CD4-positive, alpha-beta T cell treated with Interferon alpha-2 for 1 hour (primary cell): Measurements from ENCODE around the gene SHISA2.

ENCODE experiments used
- DNase-seq, 2 donors: peaks; one replicate each; pipeline ENCODE4 v3.0.0-alpha.2; 2020 to 2022

The SHISA2 gene

DNA sequence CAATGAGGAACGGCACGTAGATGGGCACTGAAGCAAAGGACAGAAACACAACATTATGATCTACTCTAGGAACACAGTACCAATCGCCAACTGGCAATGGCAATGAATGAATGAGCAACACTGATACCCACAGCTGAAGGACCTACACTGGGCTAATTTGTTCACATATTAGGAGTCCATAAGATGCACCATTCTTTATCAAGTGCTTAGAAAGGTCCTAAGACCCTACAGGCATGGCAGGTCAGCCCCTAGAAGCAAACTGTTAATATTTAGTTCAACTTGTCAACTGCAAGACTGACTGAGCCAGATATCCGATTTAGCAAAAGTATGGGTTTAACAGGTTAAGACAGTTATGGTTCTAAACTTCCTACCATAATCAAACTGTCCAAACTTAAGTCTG is 4.8 kb downstream of the SHISA2 start:
- no peak for DNase-seq

DNA sequence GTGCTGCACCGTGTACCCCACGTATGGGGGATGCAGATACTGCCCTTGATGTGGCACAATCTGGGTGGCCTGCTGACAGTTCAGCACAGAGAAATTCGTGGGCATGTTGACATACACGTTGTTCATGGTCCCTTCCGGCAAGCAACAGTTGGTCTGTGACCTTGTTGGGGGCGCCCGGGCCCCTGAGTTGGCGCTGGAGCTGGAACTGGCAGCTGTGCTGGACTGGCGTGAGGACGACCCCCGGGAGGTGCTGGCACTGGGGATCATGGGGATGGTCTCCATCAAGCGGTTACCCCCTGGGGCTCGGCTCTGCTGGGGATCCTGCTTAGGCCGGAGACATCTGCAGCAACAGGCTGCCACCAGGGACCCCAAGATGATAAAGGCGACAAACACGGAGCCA is 5.2 kb downstream of the SHISA2 start:
- DNase-seq, result no peak

DNA sequence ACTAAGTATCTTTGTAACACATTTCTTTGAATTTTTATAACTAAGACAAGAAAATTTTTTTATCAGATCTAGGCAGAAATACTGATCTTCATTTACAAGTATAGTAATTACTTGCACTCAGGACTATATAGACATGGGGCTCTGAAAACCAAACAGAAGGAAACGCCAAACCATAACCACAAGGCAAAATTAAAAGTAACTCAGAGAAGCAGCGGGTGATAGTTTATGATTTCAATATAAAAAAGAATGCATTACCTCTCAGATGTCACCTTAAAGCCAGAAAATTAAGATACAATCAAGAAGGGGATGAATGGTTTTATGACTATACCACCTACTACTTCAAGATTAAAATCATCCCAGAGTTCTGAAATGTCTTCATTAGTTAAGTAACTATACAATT is 6.7 kb downstream of the SHISA2 start:
- DNase-seq, result no peak

DNA sequence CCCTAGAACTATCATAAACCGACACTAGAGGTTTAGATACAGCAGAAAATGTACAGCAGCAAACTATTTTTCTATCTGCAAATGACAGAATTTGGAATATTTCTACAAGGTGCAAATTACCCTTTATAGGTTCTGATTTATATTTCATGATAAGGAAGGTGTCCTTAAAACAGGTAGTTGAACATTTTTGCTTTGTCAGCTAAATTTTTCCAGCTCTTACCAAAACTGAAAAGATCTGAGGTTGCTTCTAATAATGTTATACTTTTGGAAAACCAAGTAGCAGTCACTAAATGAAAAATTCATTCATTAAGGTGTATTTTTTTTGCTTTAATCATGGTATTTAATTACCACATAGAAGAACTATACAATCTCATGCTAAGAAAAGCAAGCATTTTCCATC is 9.0 kb downstream of the SHISA2 start:
- DNase-seq, result no peak

DNA sequence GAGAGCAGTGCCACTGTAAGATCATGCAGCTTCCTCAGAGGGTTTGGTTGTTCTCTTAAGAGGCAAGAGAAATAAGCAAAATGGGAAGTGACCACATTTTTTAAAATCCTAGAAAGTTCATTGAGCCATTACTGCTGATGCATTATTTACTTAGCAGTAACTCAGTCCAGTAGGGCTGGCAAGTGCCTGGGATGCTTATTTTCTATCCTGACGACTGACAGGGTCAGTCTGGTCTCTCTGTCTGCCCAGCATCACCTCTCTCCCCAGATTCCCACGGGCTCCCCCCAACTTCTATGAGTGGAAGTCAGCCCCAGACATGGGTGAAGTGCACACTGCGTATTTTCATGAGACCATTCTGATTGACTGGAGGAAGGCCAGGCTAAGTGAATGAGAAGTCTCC is 10.4 kb downstream of the SHISA2 start:
- DNase-seq, result no peak

DNA sequence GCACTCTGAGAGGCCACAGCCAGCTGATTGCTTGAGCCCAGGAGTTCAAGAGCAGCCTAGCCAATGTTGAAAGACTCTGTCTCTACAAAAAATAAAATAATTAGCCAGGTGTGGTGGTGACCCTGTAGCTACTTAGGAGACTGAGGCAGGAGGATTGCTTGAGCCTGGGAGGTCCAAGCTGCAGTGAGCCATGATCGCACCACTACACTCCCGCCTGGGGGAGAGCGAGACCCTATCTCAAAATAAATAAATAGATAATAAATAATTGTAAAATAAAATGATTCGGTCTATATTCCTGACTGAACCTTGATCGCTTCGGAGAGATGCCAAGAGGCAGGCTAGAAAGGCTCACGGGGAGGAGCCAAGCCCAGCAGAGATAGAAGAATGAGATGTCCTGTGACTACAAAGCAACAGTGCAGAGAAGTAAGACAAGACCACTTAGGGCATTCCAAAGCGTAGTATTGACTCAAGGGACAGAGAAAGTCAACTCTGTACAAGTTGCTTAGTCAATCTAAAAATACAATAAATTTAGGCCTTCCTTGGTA is 12.8 kb downstream of the SHISA2 start:
- no peak for DNase-seq

DNA sequence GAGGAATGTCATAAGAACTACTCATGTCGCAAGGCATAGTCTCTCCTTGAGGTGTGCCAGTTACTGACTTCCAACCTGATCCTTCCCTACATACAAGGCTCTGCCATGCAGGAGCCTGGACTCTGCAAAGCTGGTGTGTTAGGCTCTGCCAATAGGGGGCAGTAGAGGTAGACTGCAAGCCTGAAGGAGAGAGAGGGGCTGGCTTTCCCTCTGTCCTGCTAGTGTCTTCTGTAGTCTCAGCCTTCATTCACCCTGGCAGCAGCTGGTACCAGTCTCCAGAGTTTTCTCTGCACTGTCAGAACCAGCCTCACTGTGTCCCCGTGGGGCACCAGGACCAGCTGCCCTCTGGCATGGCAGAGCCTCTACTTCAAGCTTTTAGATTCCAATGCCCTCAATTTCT is 14.5 kb downstream of the SHISA2 start:
- DNase-seq, result peak in 1 of 2 donors; percentile 31

DNA sequence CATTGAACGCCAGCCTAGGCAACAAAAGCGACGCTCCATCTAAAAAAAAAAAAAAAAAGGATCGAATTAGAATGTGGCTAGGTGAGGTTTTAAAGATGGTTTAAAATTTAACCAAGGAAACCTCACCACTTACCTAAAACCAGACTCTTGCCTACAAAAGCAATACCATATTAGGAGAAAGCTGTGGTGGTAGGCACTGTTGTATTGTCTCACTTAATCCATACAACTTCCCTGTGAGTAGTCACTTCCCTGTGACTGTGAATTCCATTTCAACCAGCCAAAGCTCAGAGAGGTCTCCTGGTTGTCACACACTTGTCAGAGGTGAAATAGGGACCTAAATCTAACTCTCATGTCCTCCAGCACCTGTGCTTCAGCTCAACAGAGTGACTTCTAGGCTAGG is 15.4 kb downstream of the SHISA2 start:
- no peak for DNase-seq

DNA sequence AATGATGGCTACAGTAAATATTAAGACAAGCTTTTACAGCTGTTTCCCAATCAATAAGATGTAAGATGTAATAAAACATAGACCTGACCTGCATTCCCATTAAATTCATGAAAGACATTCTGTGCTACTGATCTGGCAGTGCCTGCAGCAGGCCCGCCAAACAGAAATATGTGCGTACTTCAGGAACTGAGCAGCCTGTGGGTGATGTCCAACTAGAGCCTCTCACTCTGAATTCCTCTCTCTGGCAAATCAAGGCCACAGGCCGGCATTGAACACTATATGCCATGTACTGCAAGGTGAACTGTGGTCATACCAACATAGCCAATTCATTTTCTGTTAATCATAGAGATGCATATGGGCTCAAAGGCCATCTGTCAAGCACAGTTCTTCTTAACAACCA is 17.8 kb downstream of the SHISA2 start:
- no peak for DNase-seq

DNA sequence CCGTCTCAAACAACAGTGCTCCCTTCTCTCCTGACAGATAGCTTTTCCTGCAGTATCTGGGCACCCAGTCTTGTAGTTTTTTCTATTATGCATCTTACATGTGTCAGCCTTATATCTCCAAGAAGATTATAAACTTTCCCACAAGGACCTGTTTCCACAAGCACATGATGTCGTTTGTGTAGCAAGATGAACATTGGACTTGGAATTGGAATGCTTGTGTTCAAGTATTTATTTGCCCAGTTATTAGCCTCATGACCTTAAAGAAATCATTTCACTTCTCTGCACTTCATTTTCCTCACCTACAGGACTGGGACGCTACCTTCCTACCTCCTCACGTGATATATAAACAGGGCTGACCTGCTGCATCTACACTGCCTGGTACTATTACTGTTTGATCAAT is 21.5 kb downstream of the SHISA2 start:
- DNase-seq, result no peak

DNA sequence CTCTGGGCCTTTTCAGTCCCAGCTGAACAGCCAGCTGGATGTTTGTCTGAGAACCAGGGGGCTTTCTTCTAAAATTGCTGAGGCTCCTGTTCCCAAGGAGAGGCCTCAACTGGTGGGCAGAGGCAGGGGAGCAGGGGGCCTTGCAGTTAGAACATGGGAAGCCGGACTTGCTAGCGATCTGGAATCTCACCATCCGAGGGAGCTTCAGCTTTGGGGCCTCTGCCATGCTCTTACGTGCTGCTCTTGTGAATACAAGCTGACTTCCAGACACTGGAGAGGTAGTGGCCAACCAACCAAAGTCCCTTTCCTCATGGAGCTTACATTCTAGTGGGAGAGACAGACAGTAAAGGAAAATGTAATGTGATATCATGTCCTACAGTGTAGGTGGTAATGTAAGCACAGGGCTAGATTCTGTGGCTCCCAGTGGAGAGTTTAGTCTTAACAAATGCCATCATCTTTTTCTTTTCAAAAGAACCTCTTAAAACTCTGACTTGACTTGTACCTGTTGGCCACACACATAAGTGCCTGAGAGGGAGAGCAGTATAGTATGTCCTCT is 22.2 kb downstream of the SHISA2 start:
- DNase-seq, result no peak

DNA sequence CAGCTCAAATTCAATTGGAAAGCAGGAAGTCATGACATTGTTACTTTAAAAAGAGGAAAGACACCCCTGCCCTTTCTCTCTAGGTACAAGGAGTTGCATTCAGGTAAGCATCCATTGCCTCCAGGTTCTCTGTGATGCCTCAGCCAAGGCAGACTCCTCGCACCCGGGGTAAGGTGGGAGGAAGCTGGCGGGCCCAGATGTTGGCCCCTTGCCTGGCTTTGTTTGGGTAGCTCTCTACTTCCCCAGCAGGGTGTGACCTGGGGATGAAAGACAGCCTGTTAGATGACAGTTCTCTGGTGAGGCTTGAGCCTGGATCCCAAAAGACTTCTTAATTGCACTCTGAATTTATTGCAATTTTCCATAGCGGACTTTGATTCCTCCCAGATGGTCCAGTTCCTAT is 25.6 kb downstream of the SHISA2 start:
- DNase-seq, result no peak

DNA sequence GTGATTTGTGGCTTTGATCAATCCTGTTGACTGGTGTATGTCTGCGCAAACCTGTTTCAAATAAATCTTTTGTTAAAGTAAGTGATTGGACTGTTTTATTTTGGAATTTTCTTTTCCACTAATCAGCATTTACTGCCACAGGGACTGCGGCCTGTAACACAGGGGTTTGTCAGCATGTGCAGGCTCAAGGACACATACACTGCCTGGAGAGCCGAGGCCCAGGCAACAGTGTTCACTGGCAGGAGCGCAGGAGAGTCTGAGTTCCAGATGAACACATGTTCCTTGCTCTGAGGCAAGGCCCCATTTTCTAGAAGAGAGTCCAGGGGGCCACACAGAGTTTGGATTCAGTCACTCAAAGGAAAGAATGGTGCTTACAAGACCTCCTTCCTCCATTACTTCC is 26.0 kb downstream of the SHISA2 start:
- no peak for DNase-seq

DNA sequence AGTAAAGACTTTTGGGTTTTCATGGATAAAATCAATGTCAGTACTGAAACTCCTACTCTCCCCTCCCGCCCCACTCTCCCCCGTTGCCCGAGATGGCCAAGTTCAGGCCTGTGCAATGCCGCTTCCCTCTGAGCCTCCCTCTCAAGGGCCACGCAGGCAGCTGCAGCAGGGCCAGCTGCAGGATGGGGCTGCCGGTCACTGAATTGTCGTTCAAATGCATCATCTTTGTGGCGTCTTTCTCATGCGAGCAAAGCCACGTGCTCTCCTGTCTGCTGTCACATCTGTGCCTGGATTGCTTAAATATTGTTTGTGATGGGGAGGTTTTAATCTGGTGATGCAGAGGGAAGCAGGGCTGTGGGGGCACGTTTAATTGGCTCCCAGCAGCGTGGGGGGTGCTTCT is 26.6 kb downstream of the SHISA2 start:
- DNase-seq, result no peak

DNA sequence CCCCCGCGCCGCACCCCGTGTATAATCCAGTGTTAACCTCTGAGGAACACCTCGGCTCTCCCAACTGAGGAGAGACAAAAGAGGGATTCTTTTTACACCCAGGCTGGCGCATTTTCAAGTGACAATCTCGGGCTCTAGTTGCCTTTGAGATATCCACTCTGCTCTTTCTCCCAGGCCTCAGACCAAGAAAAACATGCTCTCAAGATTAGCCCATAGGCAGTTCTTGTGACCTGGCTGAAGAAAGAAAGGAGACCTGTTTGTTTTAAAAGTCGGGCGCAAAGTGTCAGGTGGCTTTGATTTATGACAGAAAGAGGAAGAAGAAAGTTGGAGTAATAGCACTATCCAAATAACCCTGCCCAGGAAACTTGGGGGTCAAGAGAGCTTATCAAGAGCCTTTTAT is 27.3 kb downstream of the SHISA2 start:
- no peak for DNase-seq

DNA sequence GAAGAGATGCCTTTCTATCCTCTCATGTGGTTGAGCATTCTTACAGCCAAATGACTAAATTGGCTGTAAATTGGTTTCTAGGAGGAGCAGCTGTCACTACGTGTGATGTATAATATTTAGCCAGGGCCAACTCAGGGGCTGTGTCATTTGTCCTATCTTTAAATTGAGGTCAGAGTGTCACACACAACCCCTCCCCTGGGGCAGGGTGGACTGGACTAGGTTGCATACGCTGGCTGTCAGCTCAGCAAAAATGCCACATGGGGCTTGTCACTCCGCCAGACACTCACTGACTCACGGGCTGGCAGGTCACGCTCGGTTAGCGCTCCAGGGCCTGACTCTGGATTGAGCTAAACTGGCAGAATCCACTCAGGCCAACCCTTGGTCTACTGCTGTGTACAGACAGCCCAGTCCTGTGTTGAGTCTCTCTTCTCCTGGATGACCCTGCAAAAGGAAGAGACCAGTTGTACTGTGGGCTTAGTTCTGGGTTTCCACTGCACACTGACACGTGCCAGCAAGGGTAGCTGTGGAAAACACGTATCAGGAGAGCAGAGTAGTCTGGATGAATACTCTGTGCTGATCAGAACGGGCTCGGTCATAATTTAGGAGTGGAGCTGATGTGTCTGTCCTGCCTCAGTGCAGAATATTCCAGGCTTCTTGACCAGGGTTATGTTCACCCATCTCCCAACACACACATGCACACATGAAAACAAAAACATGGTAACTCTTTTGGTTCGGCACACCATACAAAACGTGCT is 29.1 kb downstream of the SHISA2 start:
- DNase-seq, result no peak

DNA sequence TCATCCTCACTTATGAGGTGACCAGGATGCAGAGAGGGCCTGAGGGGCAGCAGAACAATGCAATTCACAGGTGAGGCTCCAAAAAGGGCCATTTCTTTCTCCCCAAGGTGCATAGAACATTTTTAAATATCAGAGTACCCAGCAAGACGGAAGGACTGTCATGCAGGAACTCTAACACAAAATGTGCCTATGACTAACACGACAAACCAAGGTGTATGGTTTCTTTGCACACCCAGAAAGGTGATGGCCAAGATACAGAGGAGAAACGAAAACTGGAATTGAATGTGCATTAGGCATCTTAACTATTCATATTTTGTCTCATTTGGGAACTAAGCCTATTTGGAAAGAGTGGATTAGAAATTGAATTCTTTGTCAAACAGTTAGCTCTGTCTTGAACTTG is 29.9 kb downstream of the SHISA2 start:
- DNase-seq, result no peak

DNA sequence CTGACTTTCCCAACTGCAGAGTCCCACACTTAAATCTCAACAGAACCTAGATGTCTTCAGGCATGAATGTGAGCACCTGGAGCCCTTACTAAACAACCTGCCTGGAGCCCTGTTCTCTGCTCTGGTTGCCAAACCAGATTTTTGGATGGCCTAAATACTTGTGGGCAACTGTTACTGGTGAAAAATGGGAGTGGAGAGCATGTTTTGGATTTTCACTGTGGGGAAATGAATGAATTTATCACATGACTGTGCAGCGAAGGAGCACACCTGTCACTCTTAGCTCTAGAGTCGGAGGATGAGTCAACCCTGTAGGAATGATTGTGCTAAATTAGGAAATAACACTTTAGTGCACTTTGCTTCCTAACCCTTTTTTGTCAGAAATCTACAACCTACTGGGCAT is 30.3 kb downstream of the SHISA2 start:
- no peak for DNase-seq

DNA sequence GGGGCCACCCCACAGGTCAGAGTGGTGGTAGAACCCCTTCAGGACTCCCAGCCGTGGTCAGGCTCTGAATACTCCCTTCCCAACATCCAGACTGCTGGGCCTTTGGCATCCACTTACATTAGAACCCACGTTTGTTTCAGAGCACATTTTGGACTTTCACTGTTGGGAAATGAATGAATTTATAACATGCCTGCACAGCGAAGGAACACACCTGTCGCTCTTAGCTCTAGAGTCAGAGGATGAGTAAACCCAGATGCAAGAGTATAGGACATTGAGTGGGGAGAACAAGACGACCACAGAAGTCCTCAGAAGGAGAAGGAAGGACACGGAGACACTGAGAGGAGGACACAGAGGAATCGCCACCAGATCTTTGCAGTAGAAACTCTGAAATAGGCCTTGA is 30.9 kb downstream of the SHISA2 start:
- DNase-seq, result no peak

DNA sequence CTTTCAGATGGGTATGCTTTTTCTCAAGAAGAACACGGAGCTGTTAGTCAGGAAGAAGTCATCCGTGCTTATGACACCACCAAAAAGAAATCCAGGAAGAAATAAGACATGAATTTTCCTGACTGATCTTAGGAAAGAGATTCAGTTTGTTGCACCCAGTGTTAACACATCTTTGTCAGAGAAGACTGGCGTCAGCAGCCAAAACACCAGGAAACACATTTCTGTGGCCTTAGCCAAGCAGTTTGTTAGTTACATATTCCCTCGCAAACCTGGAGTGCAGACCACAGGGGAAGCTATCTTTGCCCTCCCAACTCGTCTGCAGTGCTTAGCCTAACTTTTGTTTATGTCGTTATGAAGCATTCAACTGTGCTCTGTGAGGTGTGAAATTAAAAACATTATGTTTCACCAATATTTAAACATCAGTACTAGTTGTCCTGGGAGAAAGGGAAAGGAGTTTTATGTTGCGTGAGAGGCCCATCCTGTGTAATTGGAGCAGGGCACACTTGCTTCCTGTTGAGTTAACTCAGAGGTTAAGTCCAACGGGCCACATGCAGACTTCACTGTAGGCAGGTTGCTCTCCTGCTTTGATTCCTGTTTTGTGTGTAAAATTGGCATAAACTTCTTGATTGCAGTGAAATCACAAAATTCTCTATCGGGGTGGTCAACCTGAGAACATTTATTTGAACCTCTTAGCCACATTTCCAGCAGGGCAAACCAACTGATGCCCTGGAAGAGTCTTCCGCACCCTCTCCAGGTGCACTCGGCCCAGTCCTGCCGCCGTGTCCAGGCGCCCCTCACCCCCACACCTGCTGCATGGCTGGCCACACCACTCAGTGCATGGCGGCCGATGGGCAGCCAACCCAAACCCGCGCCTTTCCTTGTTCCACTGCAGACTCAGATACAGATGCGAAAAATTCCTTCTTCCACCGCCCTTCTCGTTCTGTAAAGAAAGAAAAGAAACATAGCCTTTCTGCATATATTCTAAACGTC is 31.6 kb downstream of the SHISA2 start:
- DNase-seq, result no peak

DNA sequence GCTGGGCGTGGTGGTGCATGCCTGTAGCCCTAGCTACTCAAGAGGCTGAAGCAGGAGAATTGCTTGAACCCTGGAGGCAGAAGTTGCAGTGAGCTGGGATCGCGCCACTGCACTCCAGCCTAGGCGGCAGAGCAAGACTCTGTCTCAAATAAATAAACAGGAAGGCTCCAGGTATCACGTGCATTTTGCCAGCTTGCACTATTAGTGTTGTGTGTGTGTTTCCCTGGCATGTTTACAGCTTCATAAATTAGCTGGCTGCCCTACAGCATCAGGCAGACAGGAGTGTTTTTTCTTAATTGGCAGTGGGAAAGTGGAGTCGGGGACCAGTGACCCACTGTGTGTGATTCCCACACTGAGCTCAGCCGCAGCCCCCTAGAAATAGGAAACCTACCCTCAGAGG is 32.6 kb downstream of the SHISA2 start:
- DNase-seq, result no peak

DNA sequence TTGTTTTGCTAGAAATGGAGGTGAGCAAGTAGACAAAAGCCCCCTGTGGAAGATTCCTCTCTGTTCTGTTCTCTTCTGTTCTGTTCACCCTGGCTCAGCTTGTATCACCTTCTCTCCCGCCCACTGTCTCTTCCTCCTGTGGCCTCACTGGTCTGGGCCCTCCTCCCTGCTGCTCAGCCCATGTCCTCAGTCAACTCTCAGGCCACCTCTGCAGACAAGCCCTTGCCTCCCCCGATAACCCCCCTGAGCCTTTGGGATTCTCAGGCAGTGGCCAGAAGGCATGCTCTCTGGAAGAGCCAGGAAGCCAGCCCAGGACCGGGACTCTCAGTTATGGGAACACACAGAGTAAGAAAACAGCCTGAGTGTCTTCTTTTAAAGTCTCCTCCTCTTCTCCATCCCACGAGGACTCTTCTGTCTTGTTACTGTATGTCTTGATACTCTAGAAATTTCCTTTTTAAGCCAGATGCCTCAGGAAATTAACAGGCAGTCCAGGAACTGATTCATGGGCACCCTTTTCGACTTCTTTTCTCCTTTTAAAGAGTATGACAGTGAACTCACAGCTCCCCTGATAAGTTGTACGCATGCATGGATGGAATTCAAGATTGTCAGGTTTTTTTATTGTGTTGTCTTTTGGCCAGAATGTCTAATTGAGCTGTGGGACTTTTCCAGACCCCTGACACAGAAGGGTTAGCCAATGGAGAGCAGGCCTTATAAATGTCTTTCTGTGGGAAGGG is 33.7 kb downstream of the SHISA2 start:
- DNase-seq, result no peak
